Neutrophil (primary cell): ENCODE results near the gene PTEN.
A peak's percentile ranks its signal among the peaks of the same experiment; 100 is the strongest.

Source experiments
- H3K27ac ChIP-seq: fragments of 200-600 bp; sonication (generic); 2 replicates; pipeline ENCODE4 v1.5.1; 2016; ENCODE audit warnings: mild to moderate bottlenecking, moderate library complexity
- H3K27me3 ChIP-seq: fragments of 200-600 bp; sonication (generic); 2 replicates; pipeline ENCODE4 v1.6.0; 2016; ENCODE audit warnings: mild to moderate bottlenecking
- H3K36me3 ChIP-seq: fragments of 200-600 bp; sonication (generic); 2 replicates; pipeline ENCODE4 v1.5.1; 2017
- H3K4me1 ChIP-seq, 2 experiments: fragments of 200-600 bp in 1 of 2; sonication (generic) in 1 of 2; 1 replicate in 1 of 2; 2 replicates in 1 of 2; pipeline versions ENCODE4 v1.5.1 to v1.6.1; 2013 to 2016; ENCODE audit warnings: low read depth in 1 of 2, low read length in 1 of 2, mild to moderate bottlenecking in 1 of 2, moderate library complexity in 1 of 2; ENCODE audit not compliant: control insufficient read depth in 1 of 2, insufficient read depth in 1 of 2
- H3K4me3 ChIP-seq, 2 experiments: fragments of 200-600 bp in 1 of 2; sonication (generic) in 1 of 2; 1 replicate in 1 of 2; 2 replicates in 1 of 2; pipeline ENCODE4 v1.5.1; 2013 to 2016; ENCODE audit warnings: low read depth in 1 of 2, low read length in 1 of 2, mild to moderate bottlenecking in 1 of 2, moderate library complexity in 1 of 2
- H3K9me3 ChIP-seq: fragments of 200-600 bp; sonication (generic); 2 replicates; pipeline ENCODE4 v1.5.1; 2016
- CTCF ChIP-seq: fragments of 200-600 bp; sonication (generic); IDR thresholded peaks from 2 replicates; pipeline ENCODE4 v1.5.1; 2016; ENCODE audit warnings: antibody characterized with exemption

PTEN gene

DNA sequence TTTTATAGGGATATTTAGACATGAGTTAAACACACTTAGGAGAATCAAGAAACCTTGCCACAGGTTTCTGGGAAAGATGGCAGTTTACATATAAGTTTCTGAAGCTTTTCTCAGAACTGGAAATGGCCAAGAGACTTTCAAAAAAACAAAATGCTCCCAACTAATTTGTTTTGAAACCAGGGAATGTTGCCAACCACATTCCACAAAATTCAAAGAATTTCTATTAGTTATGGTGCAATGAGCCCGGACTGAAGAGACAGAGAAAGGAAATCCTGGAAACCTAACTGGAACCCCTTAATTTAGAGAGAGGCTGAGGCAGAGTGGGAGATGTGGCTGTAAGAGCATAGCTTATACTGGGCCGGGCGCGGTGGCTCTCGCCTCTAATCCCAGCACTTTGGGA is 128.5 kb downstream of the PTEN start:
- TF ChIP-seq CTCF, result no peak
- no peaks in the 10 kb centered on the region for H3K9me3 ChIP-seq
- H3K4me1 ChIP-seq, result no peaks in the 10 kb centered on the region

DNA sequence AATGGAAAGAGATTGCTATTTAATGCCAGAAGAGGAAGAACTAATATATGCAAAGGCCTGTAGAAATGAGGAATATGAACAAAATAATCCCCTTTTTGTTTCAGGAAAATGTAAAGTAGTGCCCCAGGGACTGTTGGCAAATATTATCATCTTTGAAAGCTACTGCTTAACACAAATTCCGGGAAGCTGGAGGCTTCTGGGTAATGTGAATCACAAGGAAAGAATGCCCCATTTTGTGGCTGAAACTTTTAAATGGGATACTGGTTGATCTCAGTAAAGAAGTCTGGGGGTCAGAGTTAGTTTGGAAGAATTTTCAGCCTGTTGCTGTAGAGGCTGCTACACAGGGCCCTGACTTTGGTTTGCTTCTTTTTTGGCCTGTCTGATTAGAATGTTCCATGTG is 141.0 kb downstream of the PTEN start:
- H3K27me3 ChIP-seq, result no peaks in the 10 kb centered on the region

More for the DNA sequence above, 128.5 kb downstream of the PTEN start:
- Histone ChIP-seq H3K4me3 (no peak overlapping the region), H3K27me3 (no peaks in the 10 kb centered on the region), H3K27ac (no peak overlapping the region), H3K36me3 (no peaks in the 10 kb centered on the region)

GRCh38 chr10:88006261-88006660 is 142.8 kb downstream of the PTEN start:
- Histone ChIP-seq H3K9me3 (no peaks in the 10 kb centered on the region), H3K4me1 (no peaks in the 10 kb centered on the region), H3K36me3 (no peaks in the 10 kb centered on the region), H3K4me3 (no peak overlapping the region), H3K27ac (no peak overlapping the region), H3K27me3 (no peaks in the 10 kb centered on the region)
- TF ChIP-seq CTCF, result no peak

More for the DNA sequence above, 141.0 kb downstream of the PTEN start:
- Histone ChIP-seq H3K9me3 (no peaks in the 10 kb centered on the region), H3K4me3 (no peak overlapping the region), H3K4me1 (no peaks in the 10 kb centered on the region), H3K27ac (no peak overlapping the region), H3K36me3 (no peaks in the 10 kb centered on the region)
- TF ChIP-seq CTCF, result no peak

DNA sequence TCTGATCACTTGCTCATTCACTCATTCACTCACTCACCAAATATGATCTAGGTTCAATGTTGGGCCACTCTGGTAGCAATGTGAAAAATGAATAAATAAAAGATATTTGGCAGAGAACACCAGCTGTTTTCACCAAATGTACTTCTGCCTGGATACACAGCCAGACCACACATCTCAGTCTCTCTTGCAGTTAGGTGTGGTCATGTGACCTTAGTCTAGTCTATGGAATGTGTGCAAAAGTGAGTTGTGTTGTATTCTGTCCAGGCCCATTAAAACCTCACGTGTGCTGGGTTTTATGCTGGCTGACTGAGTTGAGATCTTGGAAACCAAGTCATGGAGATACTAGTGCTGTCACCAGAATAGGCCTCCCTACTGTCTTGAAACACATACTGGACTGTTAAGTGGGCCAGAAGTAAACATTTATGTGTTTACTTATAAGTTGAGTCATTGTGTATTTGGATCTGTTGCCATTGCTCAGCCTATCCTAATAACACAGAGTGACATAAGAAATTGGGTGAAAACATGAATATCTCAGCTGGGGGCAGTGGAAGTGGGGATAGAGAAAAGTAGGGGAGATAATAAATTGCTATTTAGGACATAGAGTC is 145.5 kb downstream of the PTEN start:
- Histone ChIP-seq H3K4me1 (peaks cover 5 to 9% of the 10 kb centered on the region in 2 experiments), H3K9me3 (no peaks in the 10 kb centered on the region), H3K36me3 (no peaks in the 10 kb centered on the region), H3K27me3 (no peaks in the 10 kb centered on the region), H3K4me3 (no peak overlapping the region), H3K27ac (no peak overlapping the region)
- TF ChIP-seq CTCF, result no peak

DNA sequence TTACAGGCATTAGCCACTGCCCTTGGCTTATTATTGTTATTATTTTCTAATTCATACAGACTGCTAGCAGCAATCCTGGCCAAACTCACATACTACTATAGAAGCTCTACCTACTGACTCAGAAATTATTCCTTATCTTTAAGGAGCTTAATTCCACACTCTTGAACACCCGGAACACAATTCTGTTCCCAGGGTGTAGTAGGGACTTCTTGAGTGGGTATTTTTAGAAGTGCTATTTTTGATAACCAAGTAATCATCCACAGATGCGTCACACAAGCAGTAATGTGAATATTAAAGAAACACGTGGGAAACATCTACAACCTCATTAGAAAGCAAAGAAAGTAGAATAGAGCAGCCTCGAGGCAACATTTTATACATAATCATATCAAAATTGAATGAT is 149.2 kb downstream of the PTEN start:
- Histone ChIP-seq H3K4me3 (no peak overlapping the region), H3K4me1 (peaks cover 5 to 9% of the 10 kb centered on the region in 2 experiments), H3K9me3 (no peaks in the 10 kb centered on the region), H3K36me3 (no peaks in the 10 kb centered on the region), H3K27me3 (no peaks in the 10 kb centered on the region), H3K27ac (peak overlapping the region; percentile 69)
- no peak for TF ChIP-seq CTCF

GRCh38 chr10:88017781-88018180 is 154.4 kb downstream of the PTEN start:
- no peaks in the 10 kb centered on the region for H3K27me3 ChIP-seq
- no peaks in the 10 kb centered on the region for H3K36me3 ChIP-seq
- TF ChIP-seq CTCF, result no peak
- H3K4me1 ChIP-seq, result no peaks in the 10 kb centered on the region
- no peak overlapping the region for H3K4me3 ChIP-seq
- H3K27ac ChIP-seq, result no peak overlapping the region
- H3K9me3 ChIP-seq, result no peaks in the 10 kb centered on the region
